MG63 (cell line): ENCODE results near the gene SH3RF2. TPM values are rescaled to one million over a fixed set of nuclear protein-coding genes. Genes with fewer than 3 reads are reported as not detected.

Experiments used
- DNase-seq: peaks from one replicate; pipeline ENCODE4 v3.0.0-alpha.2; 2020
- H3K27me3 ChIP-seq: fragments of 250-450 bp; sonication (Bioruptor Pico); 2 replicates; pipeline ENCODE4 v1.5.1; 2020; ENCODE audit warnings: mild to moderate bottlenecking, moderate library complexity
- H3K36me3 ChIP-seq: fragments of 250-450 bp; sonication (Bioruptor Pico); 2 replicates; pipeline ENCODE4 v1.5.1; 2020; ENCODE audit warnings: mild to moderate bottlenecking, moderate library complexity
- H3K4me3 ChIP-seq: fragments of 250-450 bp; sonication (Bioruptor Pico); 2 replicates; pipeline ENCODE4 v1.5.1; 2020; ENCODE audit warnings: mild to moderate bottlenecking, moderate library complexity
- H3K9me3 ChIP-seq: fragments of 250-450 bp; sonication (Bioruptor Pico); 2 replicates; pipeline ENCODE4 v1.5.1; 2020; ENCODE audit warnings: mild to moderate bottlenecking, moderate library complexity
- total RNA-seq: library from RNA; depleted of rRNA; stranded (reverse); fragments of >200 nt; shearing (Covaris generic); gene quantifications from 2 replicates; pipeline ENCODE4 v1.2.3, GENCODE V29; 2014; ENCODE audit warnings: low replicate concordance

The SH3RF2 gene
- total RNA-seq, 1 experiment from 2014 or later: 0.26 TPM

DNA sequence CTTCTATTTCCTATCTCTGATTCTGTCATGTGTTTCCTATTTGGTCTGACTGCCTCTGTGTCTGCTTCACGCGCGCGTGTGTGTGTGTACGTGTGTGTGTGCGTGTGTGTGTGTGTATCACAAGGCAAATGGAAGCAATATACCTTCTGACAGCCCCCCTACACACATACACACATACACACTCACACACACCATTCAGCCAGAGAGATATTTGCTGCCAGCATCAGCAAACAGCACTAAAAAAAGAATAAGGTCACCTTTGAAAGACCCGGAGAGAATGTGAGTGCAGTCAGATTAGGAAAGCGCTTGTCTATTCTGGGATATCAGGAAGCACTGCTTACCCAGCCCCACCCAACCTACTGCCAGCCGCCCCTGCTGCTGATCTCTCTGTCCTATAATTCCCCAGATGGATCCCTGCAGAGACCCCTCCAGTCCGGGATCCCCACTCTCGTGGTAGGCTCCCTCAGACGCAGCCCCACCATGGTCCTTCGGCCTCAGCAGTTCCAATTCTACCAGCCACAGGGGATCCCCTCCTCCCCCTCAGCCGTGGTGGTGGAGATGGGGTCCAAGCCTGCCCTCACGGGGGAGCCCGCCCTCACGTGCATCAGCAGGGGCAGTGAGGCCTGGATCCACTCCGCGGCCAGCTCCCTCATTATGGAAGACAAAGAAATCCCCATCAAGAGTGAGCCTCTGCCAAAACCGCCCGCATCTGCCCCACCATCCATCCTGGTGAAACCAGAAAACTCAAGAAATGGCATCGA lies 123.3 kb downstream of the SH3RF2 start:
- H3K9me3 ChIP-seq: no peaks in the 10 kb centered on the region
- no peaks in the 10 kb centered on the region; the same call in 1 of the 2 replicates for H3K27me3 ChIP-seq
- H3K36me3 ChIP-seq: no peaks in the 10 kb centered on the region
- H3K4me3 ChIP-seq: no peak overlapping the region
- DNase-seq: no peak

DNA sequence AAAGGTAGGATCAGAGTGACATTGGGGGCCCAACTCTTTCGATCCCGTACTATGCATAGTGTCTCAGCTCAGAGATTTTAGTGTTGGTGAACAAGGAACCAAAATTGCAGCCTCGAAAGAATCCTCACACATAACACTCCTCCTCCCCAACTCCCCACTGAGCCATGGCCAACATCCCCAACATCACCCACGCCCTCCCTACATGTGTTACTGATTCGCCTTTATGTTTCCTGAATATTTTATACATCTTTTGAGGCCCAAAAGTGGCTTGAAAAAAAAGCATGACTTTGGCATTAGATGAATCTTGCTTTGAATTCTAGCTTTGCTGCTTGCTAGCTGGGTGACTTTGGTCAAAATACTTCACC lies 123.8 kb downstream of the SH3RF2 start:
- DNase-seq: no peak
- Histone ChIP-seq H3K9me3 (no peaks in the 10 kb centered on the region), H3K27me3 (peaks cover under 1% of the 10 kb centered on the region), H3K4me3 (no peak overlapping the region), H3K36me3 (no peaks in the 10 kb centered on the region)

DNA sequence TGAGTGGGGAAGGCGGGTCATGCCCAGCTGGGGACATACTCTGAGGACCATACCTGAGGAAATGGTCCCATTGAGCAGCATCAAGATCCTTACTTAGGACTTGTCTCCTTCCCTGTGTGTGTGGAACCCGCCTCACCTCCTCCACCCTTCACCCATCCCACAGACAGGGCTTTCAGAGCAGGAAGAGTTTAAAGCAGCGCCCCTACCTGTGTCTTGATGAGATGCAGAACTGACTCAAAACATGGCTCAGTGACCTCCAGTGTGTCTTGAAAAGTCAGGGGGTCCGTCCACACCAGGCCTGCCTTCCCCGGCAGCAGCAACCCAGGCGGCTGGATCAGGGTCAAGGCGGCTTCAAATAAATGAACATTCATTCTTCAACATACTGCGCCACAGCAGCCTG lies 130.6 kb downstream of the SH3RF2 start:
- H3K9me3 ChIP-seq: no peaks in the 10 kb centered on the region
- peaks cover 5% of the 10 kb centered on the region; the same call in 1 of the 2 replicates for H3K27me3 ChIP-seq
- H3K4me3 ChIP-seq: no peak overlapping the region
- no peaks in the 10 kb centered on the region for H3K36me3 ChIP-seq
- DNase-seq: no peak

DNA sequence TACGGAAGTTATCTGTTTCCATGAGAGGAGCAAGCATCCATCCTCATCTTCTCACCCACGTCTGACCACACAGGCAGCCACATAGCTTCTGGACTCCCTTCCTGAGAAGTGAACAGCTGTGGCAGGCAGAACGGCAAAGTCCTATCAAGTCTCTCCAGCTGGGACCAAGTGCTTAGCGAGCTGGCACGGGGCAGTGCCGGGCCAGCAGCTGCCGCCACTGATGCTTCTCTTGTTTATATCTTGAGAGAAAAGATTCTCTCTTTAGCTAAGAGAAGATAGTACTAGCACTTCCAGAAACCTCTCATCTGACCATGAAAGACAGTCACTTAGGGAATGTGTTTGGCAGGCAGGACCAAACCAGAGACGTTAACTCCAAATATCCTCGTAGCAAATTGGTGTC lies 131.8 kb downstream of the SH3RF2 start:
- no peak overlapping the region for H3K4me3 ChIP-seq
- peaks cover 5% of the 10 kb centered on the region for H3K27me3 ChIP-seq
- H3K36me3 ChIP-seq: no peaks in the 10 kb centered on the region
- H3K9me3 ChIP-seq: no peaks in the 10 kb centered on the region
- no peak for DNase-seq

DNA sequence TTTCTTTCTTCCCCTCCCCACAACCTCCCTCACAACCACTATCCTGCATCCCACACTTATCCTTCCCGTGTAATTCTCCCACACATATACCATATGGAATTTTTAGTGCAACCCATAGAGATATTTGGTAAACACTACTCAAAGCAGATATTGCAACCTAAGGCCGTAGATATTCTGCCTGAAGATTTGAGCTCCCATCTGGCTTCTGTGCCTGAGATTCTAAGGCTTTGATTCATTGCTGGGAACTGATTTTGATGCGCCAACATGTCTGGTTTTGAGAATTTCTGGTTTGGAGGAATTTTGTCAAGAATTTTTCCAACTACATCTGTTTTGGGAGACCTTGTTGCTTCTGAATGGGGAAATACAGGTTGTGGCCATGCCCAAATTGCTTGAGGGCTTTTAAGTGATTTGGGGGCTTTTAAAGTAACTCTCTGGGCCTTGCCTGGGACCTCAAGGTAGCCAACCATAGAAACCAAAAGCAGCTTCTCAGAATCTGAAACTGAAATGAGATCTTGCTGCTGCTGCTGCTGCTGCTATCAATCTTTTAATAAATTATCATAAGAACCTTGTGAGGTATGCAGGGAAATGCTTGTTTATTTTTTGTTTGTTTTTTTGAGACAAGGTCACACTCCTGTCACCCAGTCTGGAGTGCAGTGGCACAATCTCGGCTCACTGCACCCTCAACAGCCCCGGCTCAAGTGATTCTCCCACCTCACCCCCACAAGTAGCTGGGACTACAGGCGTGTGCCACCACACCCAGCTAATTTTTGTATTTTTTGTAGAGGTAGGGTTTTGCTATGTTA lies 132.8 kb downstream of the SH3RF2 start:
- DNase-seq: no peak
- H3K9me3 ChIP-seq: no peaks in the 10 kb centered on the region
- H3K27me3 ChIP-seq: peaks cover 5% of the 10 kb centered on the region
- no peak overlapping the region for H3K4me3 ChIP-seq
- no peaks in the 10 kb centered on the region for H3K36me3 ChIP-seq

DNA sequence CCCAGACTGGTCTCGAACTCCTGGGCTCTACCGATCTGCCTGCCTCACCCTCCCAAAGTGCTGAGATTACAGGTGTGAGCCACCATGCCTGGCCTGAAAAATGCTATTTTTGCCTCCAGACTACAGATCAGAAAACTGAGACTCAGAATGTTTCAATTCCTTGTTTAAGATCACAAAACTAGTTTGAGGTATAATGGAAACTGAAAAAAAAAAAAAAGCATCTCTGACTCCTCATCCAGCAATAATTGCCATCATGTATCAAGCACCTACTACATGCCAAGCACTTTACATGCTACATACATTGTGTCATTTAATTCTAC lies 133.4 kb downstream of the SH3RF2 start:
- Histone ChIP-seq H3K27me3 (peaks cover 5% of the 10 kb centered on the region), H3K36me3 (no peaks in the 10 kb centered on the region), H3K4me3 (no peak overlapping the region), H3K9me3 (no peaks in the 10 kb centered on the region)
- DNase-seq: no peak

DNA sequence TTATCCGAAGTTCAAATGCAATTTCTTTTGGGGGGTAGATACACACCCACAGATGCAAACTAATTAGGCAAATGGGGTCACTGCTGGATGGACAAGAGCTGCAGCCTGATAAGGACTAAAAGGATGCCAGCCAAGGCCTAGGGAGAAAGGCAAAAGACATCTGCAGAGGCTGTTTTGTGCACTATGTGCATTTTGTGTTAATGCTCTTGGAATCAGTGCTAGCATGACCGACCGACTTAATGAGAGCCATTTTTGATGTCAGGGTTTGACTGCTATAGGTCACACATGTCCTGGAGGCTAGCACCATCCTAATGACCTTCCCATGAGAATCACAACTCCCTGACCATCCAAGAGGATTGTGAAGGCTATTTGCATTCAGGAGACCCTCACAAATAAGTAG lies 134.4 kb downstream of the SH3RF2 start:
- Histone ChIP-seq H3K9me3 (no peaks in the 10 kb centered on the region), H3K4me3 (no peak overlapping the region), H3K27me3 (no peaks in the 10 kb centered on the region; the same call in none of the 2 replicates), H3K36me3 (no peaks in the 10 kb centered on the region)
- DNase-seq: no peak

DNA sequence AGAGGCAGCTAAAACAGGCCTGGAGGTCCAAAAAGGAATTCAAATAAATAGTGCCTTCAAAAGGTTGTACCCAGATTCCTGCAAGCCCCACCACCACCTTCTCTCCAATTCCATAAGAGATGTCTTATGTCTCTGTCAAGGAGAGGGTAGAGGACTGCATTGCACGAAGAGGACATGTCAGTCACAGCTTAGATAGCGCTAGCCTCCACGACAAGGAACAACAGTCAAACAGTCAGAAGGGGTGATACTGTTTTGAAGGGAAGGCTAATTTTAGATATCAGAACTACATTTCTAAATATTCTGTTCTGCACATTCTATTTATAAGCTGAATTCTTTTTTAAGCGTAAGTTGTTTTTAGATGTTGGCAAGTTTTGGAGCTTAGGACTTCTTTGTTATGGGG lies 134.8 kb downstream of the SH3RF2 start:
- H3K36me3 ChIP-seq: no peaks in the 10 kb centered on the region
- no peak for DNase-seq
- no peaks in the 10 kb centered on the region for H3K9me3 ChIP-seq
- H3K27me3 ChIP-seq: no peaks in the 10 kb centered on the region; the same call in 1 of the 2 replicates
- H3K4me3 ChIP-seq: no peak overlapping the region

DNA sequence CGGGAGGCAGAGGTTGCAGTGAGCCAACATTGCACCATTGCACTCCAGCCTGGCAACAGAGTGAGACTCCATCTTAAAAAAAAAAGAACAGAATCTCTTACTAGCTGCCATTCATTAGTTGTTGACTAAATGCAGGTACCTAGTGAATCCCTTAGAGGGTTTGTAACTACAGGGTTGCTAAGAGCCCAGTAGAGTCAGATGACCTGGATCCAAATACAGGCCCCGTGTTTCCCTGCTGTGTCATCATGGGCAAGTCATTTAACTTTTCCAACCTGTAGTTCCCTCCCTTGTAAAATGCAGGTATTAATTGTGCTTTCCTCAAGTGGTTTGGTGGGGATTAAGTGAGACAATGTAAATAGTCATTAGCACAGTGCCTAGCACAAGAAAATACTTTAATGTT lies 136.2 kb downstream of the SH3RF2 start:
- DNase-seq: no peak
- peaks cover 2% of the 10 kb centered on the region; the same call in 1 of the 2 replicates for H3K27me3 ChIP-seq
- H3K4me3 ChIP-seq: no peak overlapping the region
- no peaks in the 10 kb centered on the region for H3K36me3 ChIP-seq
- H3K9me3 ChIP-seq: no peaks in the 10 kb centered on the region

DNA sequence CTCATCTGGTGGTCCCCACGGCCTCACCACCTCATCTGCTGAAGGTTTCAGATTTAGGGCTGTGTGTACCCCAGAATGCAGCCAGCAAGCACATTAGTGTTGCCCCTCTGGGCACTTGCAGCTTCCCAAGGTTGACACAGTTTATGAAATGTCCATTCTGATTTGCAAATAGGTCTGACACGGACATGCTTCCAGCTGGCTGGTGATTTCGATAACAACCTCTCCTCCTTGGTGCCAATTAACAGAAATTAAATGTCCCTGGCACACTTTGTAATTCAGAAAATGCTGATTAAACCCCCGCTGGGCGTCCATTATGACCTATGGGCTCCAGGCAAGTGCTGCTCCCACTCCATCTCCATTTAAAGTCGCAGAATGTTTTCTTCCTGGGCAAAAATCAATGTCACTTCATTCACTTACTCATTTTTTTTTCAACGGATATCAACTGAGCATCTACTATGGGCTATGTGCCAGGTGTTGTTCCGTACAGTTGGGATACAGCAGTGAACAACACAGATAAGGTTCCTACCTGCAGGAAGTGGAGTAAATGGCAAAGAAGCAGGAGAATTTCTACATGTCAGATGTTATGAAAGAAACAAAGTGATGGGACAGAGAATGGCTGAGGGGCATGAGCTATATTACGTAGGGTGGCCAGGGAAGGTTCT lies 137.0 kb downstream of the SH3RF2 start:
- Histone ChIP-seq H3K4me3 (no peak overlapping the region), H3K9me3 (no peaks in the 10 kb centered on the region), H3K27me3 (peaks cover 3% of the 10 kb centered on the region; the same call in 1 of the 2 replicates), H3K36me3 (no peaks in the 10 kb centered on the region)
- no peak for DNase-seq

DNA sequence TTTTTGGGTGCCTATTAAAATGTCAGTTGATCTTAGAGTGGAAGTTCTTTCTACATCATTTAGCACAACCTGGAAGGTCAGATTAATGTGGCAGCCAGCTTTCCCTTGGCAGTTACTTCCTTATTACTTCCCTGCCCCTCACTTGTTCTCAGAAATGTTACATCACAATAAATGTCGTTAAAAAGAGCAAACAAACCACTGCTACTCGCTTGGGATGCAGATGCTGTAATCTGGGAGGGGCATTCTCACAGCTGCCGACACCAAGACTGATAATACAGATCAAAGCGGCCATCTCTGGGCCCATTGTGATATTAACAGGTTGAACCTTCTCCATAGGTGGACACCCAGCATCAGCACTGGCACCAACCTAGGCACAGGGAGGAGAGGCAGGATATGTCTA lies 139.7 kb downstream of the SH3RF2 start:
- DNase-seq: no peak
- no peak overlapping the region for H3K4me3 ChIP-seq
- H3K9me3 ChIP-seq: no peaks in the 10 kb centered on the region
- H3K36me3 ChIP-seq: no peaks in the 10 kb centered on the region
- peaks cover 3% of the 10 kb centered on the region; the same call in 1 of the 2 replicates for H3K27me3 ChIP-seq

DNA sequence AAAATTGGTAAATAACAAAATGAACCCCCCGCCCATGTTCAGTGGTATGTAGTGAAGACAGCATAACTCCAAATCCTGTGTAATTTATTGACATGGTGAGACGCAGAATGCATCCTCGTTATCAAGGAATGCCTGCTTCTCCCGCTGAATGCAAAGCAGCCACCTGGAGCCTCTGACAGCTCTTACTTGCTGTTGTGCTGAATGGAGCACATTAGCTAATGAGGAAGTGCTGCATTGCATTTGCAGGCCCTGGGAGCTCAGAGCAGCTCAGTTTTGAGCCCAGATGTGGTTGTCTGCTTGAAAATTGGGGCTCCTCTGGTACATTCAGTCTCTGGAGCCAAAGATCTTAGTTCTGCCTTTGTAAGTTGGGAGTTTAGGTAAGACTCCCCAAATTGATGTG lies 140.1 kb downstream of the SH3RF2 start:
- Histone ChIP-seq H3K27me3 (peaks cover 3% of the 10 kb centered on the region; the same call in 1 of the 2 replicates), H3K9me3 (no peaks in the 10 kb centered on the region), H3K36me3 (no peaks in the 10 kb centered on the region), H3K4me3 (no peak overlapping the region)
- no peak for DNase-seq

DNA sequence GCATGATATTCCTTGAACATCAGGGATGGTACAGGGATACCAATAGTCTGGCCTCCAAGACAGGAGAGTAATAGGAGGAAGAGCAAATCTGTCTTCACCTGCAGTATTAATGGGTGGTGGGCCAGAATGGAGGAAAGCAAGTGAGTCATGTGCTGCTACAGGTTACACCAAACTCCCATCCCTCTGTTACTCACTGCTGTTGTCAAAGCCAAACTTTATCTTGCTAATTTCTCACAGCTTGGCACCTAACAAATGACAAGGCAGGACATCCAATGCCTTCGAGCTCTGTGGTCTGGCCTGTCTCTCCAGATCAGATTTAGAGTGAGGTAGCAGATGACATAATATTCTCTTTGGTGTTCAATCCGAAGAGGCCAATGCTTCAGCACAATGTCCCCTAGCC lies 142.2 kb downstream of the SH3RF2 start:
- H3K9me3 ChIP-seq: no peaks in the 10 kb centered on the region

DNA sequence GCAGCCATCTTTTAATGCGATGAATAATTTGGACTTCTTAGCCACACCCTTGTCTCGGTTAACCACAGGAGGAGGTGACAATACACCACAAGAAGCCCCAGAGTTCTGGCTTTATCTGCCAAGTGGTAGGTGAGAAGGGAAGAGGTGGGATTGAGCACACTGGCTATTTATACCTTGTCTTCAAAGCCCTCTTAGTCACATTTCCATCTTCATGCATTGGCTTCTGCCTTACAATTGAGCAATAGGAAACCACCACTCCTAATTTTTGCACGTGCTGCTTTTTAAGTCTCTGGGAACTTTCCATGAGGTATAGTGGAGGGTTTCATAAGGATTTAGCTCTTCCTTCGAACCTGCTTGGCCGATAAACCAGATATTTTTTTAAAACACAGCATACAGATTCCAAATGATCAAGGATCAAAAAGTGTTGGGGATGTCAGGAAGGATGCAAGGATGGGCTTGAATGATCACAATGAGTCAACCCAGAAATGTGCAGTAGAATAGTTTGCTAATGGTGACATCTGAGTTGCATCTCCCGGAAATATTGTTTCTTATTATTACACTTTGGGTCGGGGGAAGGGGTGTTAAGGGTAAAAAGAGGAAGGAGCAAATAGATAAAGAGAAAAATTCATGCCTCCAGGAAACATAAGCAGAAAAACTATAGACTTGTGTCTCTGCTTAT lies 143.5 kb downstream of the SH3RF2 start:
- DNase-seq: no peak
- Histone ChIP-seq H3K36me3 (no peaks in the 10 kb centered on the region), H3K27me3 (peaks cover 3% of the 10 kb centered on the region; the same call in 1 of the 2 replicates), H3K4me3 (no peak overlapping the region), H3K9me3 (no peaks in the 10 kb centered on the region)

More for the DNA sequence above, 142.2 kb downstream of the SH3RF2 start:
- Histone ChIP-seq H3K27me3 (peaks cover 3% of the 10 kb centered on the region; the same call in 1 of the 2 replicates), H3K36me3 (no peaks in the 10 kb centered on the region), H3K4me3 (no peak overlapping the region)
- no peak for DNase-seq

DNA sequence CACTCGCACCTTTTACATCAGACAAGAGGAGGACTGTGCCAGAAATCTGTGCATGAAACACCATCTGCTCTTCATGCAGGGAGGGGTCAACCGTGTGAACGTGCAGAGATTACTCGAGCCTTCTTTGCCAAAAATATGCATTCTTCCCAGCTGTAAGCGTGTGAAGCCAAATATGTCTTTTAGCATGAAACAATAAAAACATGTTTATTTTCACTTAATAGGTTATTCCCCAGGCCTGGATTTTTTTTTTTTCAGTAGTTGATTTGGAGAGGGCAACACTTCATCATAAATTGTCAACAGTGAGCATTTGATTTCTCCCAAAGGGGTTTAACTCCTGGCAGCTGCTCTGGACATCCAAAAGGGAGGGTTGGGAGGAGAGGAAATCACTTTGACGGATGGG lies 145.2 kb downstream of the SH3RF2 start:
- no peak for DNase-seq
- no peak overlapping the region for H3K4me3 ChIP-seq
- no peaks in the 10 kb centered on the region for H3K36me3 ChIP-seq
- H3K9me3 ChIP-seq: no peaks in the 10 kb centered on the region
- H3K27me3 ChIP-seq: peaks cover 3% of the 10 kb centered on the region; the same call in 1 of the 2 replicates

DNA sequence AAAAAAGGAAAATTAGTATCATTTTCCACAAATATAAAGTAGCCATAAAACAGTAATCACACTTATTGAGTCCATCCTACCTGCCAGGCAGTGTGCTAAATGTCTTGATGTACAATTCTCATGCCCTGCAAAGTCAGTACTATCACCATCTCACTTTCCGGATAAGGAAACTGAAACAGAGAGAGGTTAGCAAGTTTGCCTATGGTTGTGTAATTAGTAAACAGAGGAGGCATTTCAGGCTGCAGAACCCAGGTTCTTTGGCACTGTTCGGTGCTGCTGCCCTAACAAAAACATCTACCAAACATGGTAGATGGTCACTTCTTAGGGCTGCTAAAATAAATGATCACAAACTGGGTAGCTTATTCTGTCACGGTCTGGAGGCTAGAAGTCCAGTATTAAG lies 146.4 kb downstream of the SH3RF2 start:
- H3K9me3 ChIP-seq: no peaks in the 10 kb centered on the region
- no peak for DNase-seq
- no peaks in the 10 kb centered on the region for H3K27me3 ChIP-seq
- H3K36me3 ChIP-seq: no peaks in the 10 kb centered on the region
- no peak overlapping the region for H3K4me3 ChIP-seq

DNA sequence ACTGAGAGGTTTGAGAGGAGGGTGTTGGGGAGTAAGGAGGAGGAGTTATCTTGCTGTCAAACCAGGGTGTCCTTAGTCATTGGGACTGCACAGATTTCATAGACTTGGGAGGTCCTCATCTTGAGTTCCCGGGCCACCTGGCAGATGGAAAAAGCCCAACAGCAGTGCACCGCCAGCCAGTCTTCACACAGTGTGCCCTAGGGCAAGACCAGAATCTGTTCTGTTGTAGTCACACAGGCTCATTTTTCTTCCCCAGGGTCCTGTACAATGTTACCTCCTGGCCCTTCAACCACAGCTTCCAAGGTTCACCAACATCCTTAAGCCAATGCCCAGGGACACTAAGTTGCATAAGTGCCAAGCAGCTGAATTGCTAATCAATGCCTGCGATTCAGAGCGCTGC lies 148.0 kb downstream of the SH3RF2 start:
- H3K4me3 ChIP-seq: no peak overlapping the region
- no peaks in the 10 kb centered on the region for H3K27me3 ChIP-seq
- H3K9me3 ChIP-seq: no peaks in the 10 kb centered on the region
- no peak for DNase-seq
- H3K36me3 ChIP-seq: no peaks in the 10 kb centered on the region
